HCT116 (cell line): ENCODE measurements around the gene CASTOR2. TPM values are rescaled to one million over a fixed set of nuclear protein-coding genes. Genes with fewer than 3 reads are reported as not detected.
"Not testable (repeated sequence)": the region's sequence is repeated elsewhere in the genome, so short reads cannot be mapped to it uniquely, and the experiment has no call there.

Source experiments
- ATAC-seq: fragments of 200-7000 bp; cut with Tn5 transposase; 2 replicates; pipeline ENCODE4 v1.9.1; 2020; ENCODE audit warnings: mild to moderate bottlenecking, moderate library complexity
- BruUV-seq: library from RNA; stranded (reverse); fragments of 400-500 nt; replicated peaks from 2 replicates; lab custom pipeline; 2021; lab: Mats Ljungman, UMichigan
- CTCF ChIA-PET: fragments of 300-600 bp; sonication (Branson Sonifier 250); formaldehyde crosslinking; loops from one replicate; lab custom pipeline; 2021; ENCODE audit warnings: antibody characterized with exemption; lab: Charles Lee
- POLR2A ChIA-PET: fragments of 300-600, 350-600 bp; sonication (Branson Sonifier 250); formaldehyde crosslinking; loops from one replicate; lab custom pipeline; 2021; ENCODE audit warnings: antibody characterized with exemption; lab: Charles Lee
- RAD21 ChIA-PET, 2 experiments: fragments of 300-600 bp; sonication (Branson Sonifier 250); formaldehyde crosslinking; loops; one replicate each; lab custom pipeline; 2023; ENCODE audit warnings: low total read pairs in 2 of 2; ENCODE audit not compliant: uncharacterized antibody in 2 of 2, unreplicated experiment in 2 of 2, low non-redundant PET in 1 of 2; lab: Charles Lee
- DNase-seq: peaks from one replicate; pipeline ENCODE4 v3.0.0-alpha.2; 2010; ENCODE audit warnings: low read depth, low spot score
- H2AFZ ChIP-seq: fragments of 200-600 bp; shearing (Covaris generic), sonication (generic); 2 replicates; pipeline ENCODE4 v1.6.1; 2017; ENCODE audit warnings: low read depth, mixed run types, mixed read lengths, antibody characterized with exemption, low read length; ENCODE audit not compliant: poor library complexity, severe bottlenecking
- H3K27ac ChIP-seq: 2 replicates; pipeline ENCODE4 v1.5.1; 2012; ENCODE audit warnings: low read depth, low read length
- H3K27me3 ChIP-seq: fragments of 200-600 bp; sonication (generic); 2 replicates; pipeline ENCODE4 v1.6.1; 2016; ENCODE audit warnings: mixed run types, low read length, mixed read lengths; ENCODE audit not compliant: insufficient read depth
- H3K36me3 ChIP-seq, 2 experiments: fragments of 200-500 bp in 1 of 2; fragments of 200-600 bp in 1 of 2; sonication (Bioruptor generic) in 1 of 2; sonication (generic) in 1 of 2; 2 replicates each; pipeline versions ENCODE4 v1.5.1 to v1.6.1; 2014 to 2016; ENCODE audit warnings: low read length in 2 of 2, inconsistent platforms in 1 of 2, mixed read lengths in 1 of 2, mixed run types in 1 of 2; ENCODE audit not compliant: insufficient read depth in 2 of 2, control insufficient read depth in 1 of 2
- H3K4me1 ChIP-seq, 2 experiments: fragments of 200-600 bp in 1 of 2; sonication (generic) in 1 of 2; 2 replicates each; pipeline versions ENCODE4 v1.5.1 to v1.6.1; 2012 to 2017; ENCODE audit warnings: low read length in 2 of 2, inconsistent platforms in 1 of 2, mild to moderate bottlenecking in 1 of 2, mixed read lengths in 1 of 2, mixed run types in 1 of 2, moderate library complexity in 1 of 2; ENCODE audit not compliant: insufficient read depth in 2 of 2, control insufficient read depth in 1 of 2
- H3K4me2 ChIP-seq: fragments of 200-600 bp; sonication (generic); 2 replicates; pipeline ENCODE4 v1.6.1; 2017; ENCODE audit warnings: mixed run types, low read length, mixed read lengths
- H3K4me3 ChIP-seq, 2 experiments: fragments of 200-600 bp in 1 of 2; sonication (generic) in 1 of 2; replicated peaks in 1 of 2; 2 replicates each; pipeline ENCODE4 v1.5.1; 2011 to 2016; ENCODE audit warnings: low read length in 2 of 2, control low read depth in 1 of 2, low read depth in 1 of 2, mild to moderate bottlenecking in 1 of 2, mixed read lengths in 1 of 2, mixed run types in 1 of 2
- H3K79me2 ChIP-seq: fragments of 200-600 bp; sonication (generic); 2 replicates; pipeline ENCODE4 v1.6.1; 2017; ENCODE audit warnings: mild to moderate bottlenecking, mixed run types, low read length, moderate library complexity, mixed read lengths; ENCODE audit not compliant: insufficient read depth
- H3K9ac ChIP-seq: fragments of 200-600 bp; sonication (generic); 2 replicates; pipeline ENCODE4 v1.6.1; 2016; ENCODE audit warnings: low read length, mixed read lengths
- H3K9me2 ChIP-seq: fragments of 200-600 bp; sonication (generic), shearing (Covaris generic); 2 replicates; pipeline ENCODE4 v1.6.1; 2017; ENCODE audit warnings: mixed run types, mild to moderate bottlenecking, moderate library complexity; ENCODE audit not compliant: insufficient read depth
- H3K9me3 ChIP-seq, 2 experiments: fragments of 200-500 bp in 1 of 2; fragments of 200-600 bp in 1 of 2; sonication (Bioruptor generic) in 1 of 2; sonication (generic) in 1 of 2; 2 replicates each; pipeline ENCODE4 v1.6.1; 2014 to 2017; ENCODE audit warnings: low read length in 2 of 2, mixed read lengths in 2 of 2, inconsistent platforms in 1 of 2, low read depth in 1 of 2, mild to moderate bottlenecking in 1 of 2, mixed run types in 1 of 2, moderate library complexity in 1 of 2; ENCODE audit not compliant: control insufficient read depth in 1 of 2, insufficient read depth in 1 of 2
- H4K20me1 ChIP-seq: fragments of 200-600 bp; sonication (generic), shearing (Covaris generic); 2 replicates; pipeline ENCODE4 v1.6.1; 2017; ENCODE audit warnings: mixed run types, mild to moderate bottlenecking, moderate library complexity; ENCODE audit not compliant: insufficient read depth
- intact Hi-C: fragments of 100-400 bp; cut with micrococcal nuclease; formaldehyde crosslinking; loops from 2 replicates; pipeline ENCODE4 v1.10.0; 2022
- total RNA-seq: library from RNA; stranded (reverse); gene quantifications from one replicate; pipeline ENCODE4 v1.2.1, GENCODE V29; 2021; ENCODE audit not compliant: unreplicated experiment

Gene CASTOR2
- total RNA-seq, 1 experiment from 2014 or later: 9.4 TPM

GRCh38 chr7:74931563-74932328 lies 32.8 kb upstream of the CASTOR2 start:
- H3K79me2 ChIP-seq, H3K4me2 ChIP-seq, intact Hi-C loops, H3K27ac ChIP-seq, DNase-seq, H2AFZ ChIP-seq, H3K4me3 ChIP-seq, POLR2A ChIA-PET, H3K36me3 ChIP-seq, H3K9me3 ChIP-seq, H3K9ac ChIP-seq, RAD21 ChIA-PET, H3K27me3 ChIP-seq, H4K20me1 ChIP-seq, BruUV-seq, H3K4me1 ChIP-seq, H3K9me2 ChIP-seq: not testable (repeated sequence)
- peak; percentile 15; the same call in 1 of the 2 replicates for ATAC-seq
- CTCF ChIA-PET: interaction anchor here (0.6 kb wide), 1 partner anchor 1808 kb away, joined by 9 read pairs; no protein-coding TSS in a partner anchor

- H4K20me1 ChIP-seq, RAD21 ChIA-PET, H3K27ac ChIP-seq, DNase-seq, H3K9ac ChIP-seq, H3K36me3 ChIP-seq, CTCF ChIA-PET, H3K4me1 ChIP-seq, H2AFZ ChIP-seq, H3K4me3 ChIP-seq, POLR2A ChIA-PET, H3K9me2 ChIP-seq, H3K27me3 ChIP-seq, H3K79me2 ChIP-seq, ATAC-seq, intact Hi-C loops, H3K4me2 ChIP-seq, BruUV-seq, H3K9me3 ChIP-seq: not testable (repeated sequence)
Observed at GRCh38 chr7:74939429-74939828, 25.1 kb upstream of the CASTOR2 start.

DNA sequence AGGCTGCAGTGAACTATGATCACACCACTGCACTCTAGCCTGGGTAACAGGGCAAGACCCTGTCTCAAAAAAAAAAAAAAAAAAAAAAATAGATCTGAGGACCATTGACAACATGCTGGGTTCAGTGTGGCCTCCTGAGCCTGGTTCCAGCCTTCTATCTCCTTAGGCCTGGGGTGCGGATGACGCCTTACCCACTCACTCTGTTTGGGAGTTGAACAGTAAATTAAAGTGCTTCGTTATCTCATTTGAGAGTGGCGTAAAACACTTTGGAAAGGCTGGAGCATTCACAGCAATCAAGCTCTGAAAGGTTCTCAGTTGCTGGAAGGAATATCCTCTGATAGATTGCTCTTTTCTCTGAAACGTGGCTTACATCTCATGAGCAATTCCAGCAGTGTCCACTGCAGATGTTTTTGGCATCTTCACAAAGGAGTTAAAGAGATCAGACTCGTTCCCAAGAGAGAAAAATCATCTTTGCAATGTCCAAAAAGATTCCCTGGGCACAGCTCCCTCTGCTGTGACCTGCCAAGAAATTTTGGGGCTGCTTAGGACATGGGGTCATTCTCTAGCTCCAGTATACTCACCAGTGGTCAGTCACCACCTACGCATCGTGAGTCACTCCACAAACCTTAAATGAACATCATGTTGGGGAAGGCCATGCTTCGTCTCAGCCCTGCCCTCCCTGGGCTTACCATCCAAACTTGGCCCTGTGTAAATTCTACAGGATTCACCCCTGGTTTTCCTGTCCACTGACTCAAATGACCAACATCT lies 23.0 kb upstream of the CASTOR2 start:
- RAD21 ChIA-PET, H3K4me1 ChIP-seq, BruUV-seq, H3K27ac ChIP-seq, ATAC-seq, H3K9me3 ChIP-seq, H3K36me3 ChIP-seq, H3K4me3 ChIP-seq, H3K9ac ChIP-seq, DNase-seq, H3K9me2 ChIP-seq, POLR2A ChIA-PET, intact Hi-C loops, H2AFZ ChIP-seq, CTCF ChIA-PET, H3K79me2 ChIP-seq, H3K4me2 ChIP-seq, H3K27me3 ChIP-seq, H4K20me1 ChIP-seq: not testable (repeated sequence)

GRCh38 chr7:74943923-74944322 lies 20.6 kb upstream of the CASTOR2 start:
- POLR2A ChIA-PET, RAD21 ChIA-PET, H3K79me2 ChIP-seq, H3K4me2 ChIP-seq, CTCF ChIA-PET, H3K4me1 ChIP-seq, H3K9me3 ChIP-seq, H3K27ac ChIP-seq, ATAC-seq, H4K20me1 ChIP-seq, H3K4me3 ChIP-seq, H3K9ac ChIP-seq, DNase-seq, intact Hi-C loops, H3K27me3 ChIP-seq, BruUV-seq, H2AFZ ChIP-seq, H3K9me2 ChIP-seq, H3K36me3 ChIP-seq: not testable (repeated sequence)
